HG02571 (cell line): ENCODE measurements around the gene CFAP141.
"Not testable (repeated sequence)": the region's sequence is repeated elsewhere in the genome, so short reads cannot be mapped to it uniquely, and the experiment has no call there.

Source experiments
- ATAC-seq: cut with Tn5 transposase; IDR thresholded peaks from one replicate; pipeline ENCODE4 v1.9.1; 2021; ENCODE audit warnings: mild to moderate bottlenecking, moderate library complexity; ENCODE audit not compliant: unreplicated experiment

CFAP141 gene

DNA sequence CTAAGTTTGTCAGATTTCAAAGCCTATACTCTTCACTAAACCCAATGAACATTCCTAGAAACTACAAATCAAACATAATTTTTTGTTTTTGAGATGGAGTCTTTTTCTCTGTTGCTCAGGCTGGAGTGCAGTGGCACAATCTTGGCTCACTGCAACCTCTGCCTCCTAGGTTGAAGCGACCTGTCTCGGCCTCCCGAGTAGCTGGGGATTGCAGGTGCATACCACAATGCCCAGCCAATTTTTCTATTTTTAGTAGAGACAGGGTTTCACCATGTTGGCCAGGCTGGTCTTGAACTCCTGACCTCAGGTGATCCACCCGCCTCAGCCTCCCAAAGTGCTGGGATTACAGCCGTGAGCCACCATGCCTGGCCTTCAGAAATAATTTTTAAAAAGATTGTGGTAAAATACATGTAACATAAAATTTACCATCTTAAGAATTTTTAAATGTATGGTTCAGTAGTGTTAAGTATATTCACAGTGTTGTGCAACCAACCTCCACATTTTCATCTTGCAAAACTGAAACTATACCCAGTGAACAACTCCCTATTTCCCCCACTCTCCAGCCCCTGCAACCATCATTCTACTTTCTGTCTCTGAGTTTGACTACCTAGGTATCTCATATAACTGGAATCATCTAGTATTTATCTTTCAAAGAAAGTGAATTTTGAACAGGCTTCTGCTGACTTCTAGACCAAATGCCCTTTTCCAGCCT is 2.7 kb upstream of the CFAP141 start:
- ATAC-seq: no peak

DNA sequence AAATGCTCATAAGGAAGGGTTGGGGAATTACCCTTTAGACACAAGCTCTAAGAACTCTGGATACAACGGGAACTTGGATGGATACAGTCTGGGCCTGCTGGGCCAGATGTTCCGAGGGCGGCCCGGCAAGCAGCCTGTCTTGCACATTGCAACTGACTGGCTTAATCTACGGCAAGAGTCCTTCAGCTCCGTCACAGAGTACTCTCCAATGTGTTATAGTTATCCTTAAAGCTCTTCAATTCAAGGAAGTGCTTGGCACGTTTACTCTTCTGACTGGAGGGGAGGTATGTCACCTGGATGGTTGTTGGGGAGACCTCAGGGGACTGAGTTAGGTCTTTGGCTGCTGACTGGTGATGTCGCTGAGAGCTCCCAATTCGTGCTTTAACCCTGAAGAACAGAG is 1.1 kb upstream of the CFAP141 start:
- ATAC-seq: no peak

GRCh38 chr1:154205778-154206177 is 355 bp downstream of the CFAP141 start:
- not testable (repeated sequence) for ATAC-seq

- ATAC-seq: no peak
These were observed 6.6 kb downstream of the CFAP141 start for GRCh38 chr1:154199563-154199879.

DNA sequence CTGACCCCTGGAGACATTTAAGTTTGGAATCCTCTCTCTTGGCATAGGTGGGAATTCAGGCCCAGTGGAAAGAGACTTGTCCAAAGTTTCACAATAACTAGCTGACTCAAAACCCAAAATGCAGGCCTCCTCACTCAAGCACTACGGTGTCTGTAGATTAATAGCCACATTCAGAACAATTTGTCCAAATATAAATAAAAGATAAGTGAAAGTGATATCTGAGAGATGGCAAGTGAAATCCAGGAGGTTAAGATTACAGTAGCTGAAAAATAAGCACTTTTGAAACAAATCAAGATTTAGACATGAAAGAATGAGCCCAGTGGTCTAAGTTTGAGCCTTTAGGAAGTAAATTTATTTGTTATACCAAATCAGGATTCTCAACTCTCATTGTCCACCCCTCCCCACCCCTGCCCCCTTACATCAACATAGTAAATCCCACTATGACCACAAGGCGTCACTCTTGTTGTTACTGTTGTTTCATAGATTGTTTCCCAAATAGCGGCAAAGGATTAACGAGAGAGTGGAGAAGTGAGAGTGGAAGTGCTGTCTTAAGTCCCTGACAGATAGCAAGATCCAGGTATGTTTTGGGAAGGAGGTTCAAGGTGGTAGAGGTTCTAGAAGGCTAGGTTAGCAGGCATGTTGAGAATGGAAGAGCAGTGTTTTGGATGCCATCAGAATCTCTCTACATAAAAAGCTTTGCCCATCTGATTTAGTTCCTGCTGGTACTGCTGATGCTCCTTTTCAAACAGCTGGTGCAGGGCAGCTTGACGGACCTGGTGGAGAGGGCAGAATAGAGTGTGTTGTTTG is 7.2 kb downstream of the CFAP141 start:
- ATAC-seq: no peak

GRCh38 chr1:154193821-154194220 is 12.3 kb downstream of the CFAP141 start:
- ATAC-seq: no peak

DNA sequence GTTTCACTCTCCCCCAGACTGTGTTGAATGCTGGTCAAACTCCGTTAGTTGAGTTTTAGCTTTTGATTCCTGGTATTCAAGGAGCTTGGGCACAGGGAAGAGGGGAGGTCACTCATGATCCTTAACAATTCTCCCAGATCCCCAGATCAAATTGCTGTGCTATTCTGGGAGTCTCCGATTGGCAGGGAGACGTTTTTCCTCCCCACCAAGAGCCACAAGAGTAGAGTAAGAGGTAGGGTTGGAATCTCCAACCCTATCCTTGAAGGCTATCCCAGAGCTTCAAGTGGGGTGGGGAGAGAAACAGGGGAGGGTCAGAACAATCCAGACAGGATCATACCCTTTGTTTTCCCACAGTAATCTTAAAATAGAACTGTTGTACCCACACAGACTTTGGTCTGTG is 13.7 kb downstream of the CFAP141 start:
- no peak for ATAC-seq

- ATAC-seq: no peak
These were observed 14.1 kb downstream of the CFAP141 start, which contains the start of gene TPM3 for GRCh38 chr1:154191990-154192461. TSS of gene TPM3 (minus strand) at chr1:154192100. CDS start at chr1:154192018, 82 bp downstream.

DNA sequence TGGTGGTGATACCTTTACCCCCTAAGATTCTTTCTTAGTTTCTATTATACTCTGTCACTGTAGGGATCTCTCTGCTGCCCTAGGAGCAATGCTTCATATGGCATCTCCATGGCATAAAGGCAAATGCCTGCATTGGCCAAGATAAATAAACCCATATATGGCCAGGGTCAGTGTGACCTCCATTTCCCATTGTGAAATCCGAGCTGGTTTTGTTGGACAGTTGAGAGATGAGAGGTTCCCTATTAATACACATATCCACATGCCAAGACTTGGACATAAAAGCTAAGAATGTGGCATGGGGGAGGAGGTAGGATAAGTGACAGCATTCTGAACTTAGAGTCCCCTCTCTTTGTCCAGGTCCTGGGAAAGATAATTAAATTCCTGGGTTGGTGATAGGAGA is 15.6 kb downstream of the CFAP141 start:
- no peak for ATAC-seq

- ATAC-seq: no peak
These were observed 19.2 kb downstream of the CFAP141 start for GRCh38 chr1:154186852-154187501.

- ATAC-seq: no peak
These were observed 20.0 kb downstream of the CFAP141 start for GRCh38 chr1:154186177-154186576.

GRCh38 chr1:154183046-154183915 is 22.9 kb downstream of the CFAP141 start:
- ATAC-seq: peak; percentile 71

DNA sequence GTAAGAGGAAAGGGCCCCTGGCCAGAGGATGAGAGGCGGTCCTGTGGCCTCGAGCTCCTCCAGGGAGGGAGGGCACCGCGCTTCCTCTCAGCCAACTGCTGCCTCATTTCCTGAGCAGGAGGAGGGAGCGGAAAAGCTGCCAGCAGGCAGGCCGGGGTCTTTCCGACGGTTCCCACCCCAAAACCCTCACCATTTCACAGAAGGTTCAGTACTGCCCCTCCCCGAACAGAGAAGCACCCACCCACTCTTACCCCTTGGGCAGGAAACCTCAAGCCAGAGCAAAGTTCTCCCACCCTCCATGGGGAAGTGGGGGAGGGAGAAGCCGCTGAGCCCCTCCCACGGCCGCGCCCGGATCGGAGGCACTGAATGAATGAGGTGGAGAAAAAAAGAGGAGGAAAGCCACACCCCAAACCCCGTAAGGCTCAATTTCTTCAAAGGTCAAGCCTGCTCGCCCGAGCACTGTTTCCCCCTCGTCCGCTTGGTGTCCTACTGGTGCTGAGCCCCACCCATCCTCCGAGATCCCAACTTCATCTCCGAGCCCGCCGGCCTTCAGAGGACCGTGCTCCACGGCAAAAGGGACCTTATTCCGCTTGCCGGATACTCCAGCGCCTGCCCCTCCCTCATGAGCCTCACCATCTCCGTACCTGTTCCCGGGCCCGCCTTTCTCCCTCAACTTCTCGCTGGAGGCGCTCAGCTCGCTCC is 23.6 kb downstream of the CFAP141 start:
- peak; percentile 56 for ATAC-seq

GRCh38 chr1:154181944-154182343 is 24.2 kb downstream of the CFAP141 start:
- ATAC-seq: no peak

GRCh38 chr1:154179946-154180687 is 26.0 kb downstream of the CFAP141 start:
- ATAC-seq: no peak

DNA sequence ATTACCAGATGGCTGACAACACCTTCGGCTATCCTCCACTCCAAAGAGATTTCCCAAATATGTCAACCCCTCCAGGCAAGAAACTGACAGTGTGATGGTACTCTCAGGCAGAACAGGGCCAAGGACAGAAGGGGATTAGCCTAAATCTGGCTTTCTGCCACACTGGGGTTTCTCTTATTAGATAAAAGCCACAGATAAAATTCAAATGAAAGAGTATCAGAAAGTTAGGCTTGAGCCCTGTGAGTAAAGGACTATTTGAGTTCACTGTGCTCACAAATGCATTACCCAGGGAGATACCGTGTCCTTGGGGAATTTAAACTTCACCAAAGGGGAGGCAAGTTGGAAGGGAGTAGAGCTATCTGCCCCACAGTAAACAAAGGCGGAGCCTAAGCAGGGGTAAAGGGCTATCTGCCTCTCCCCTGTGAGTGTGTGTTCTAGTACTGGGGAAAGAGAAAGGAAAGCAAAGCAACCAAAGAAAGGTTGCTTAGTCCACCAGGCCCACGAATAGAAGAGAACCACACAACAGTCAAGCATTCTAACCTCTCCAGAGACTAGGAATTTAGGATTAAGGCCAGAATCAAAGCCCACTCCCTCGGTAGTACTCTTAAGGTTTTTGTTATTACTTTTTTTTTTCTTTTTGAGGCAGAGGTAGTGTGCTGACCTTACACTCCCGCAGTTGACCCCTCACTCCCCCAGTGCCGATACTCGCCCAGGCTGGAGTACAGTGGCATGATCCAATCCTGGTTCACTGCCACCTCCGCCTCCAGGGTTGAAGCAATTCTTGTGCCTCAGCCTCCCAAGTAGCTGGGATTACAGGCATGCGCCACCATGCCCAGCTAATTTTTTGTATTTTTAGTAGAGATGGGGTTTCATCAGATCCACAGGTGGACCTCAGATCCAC is 27.0 kb downstream of the CFAP141 start:
- no peak for ATAC-seq

- ATAC-seq: no peak
These were observed 28.1 kb downstream of the CFAP141 start for GRCh38 chr1:154178013-154178412.

DNA sequence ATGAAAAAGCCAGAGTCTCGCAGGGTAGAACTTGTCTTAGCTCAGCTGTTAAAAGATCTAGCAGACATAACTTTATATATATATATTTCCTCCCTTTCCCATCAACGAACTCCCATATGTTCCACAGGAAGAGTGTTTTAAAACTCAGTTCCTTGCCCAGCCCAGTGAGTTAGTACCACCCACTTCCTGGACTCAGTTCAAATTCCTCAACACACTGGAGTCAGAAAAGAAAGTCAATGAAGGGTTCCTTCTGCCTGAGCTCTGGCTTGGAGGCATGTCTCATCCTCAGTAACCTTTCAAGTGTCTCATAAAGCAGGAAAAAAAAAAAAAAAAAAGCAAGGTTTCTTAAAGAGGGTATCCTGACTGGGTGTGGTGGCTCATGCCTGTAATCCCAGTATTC is 29.8 kb downstream of the CFAP141 start:
- ATAC-seq: no peak
